HG03103 (cell line): Measurements from ENCODE around the gene COL19A1.
"Not testable (repeated sequence)": the region's sequence is repeated elsewhere in the genome, so short reads cannot be mapped to it uniquely, and the experiment has no call there.

ENCODE experiments used
- ATAC-seq: cut with Tn5 transposase; IDR thresholded peaks from one replicate; pipeline ENCODE4 v1.9.1; 2021; ENCODE audit warnings: low read depth; ENCODE audit not compliant: unreplicated experiment

COL19A1 gene

DNA sequence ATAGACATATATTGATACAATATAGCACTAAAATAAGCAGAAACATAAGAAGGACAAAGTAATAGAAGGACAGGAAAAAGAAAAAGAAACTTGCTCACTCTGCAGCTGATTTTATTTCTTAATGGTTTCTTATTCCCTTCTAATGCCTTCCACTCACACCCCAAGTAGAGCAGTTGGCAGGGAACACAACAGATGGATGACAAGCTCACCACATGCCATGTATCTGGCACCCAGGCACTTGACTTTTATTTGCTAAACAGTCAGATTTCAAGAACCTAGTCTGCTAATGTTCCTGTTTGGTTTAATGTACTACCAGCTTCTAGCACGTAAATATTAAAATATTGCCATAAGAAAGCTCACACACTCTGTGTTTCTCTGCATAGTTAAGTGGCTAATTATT lies 87.1 kb downstream of the COL19A1 start:
- ATAC-seq, result no peak

DNA sequence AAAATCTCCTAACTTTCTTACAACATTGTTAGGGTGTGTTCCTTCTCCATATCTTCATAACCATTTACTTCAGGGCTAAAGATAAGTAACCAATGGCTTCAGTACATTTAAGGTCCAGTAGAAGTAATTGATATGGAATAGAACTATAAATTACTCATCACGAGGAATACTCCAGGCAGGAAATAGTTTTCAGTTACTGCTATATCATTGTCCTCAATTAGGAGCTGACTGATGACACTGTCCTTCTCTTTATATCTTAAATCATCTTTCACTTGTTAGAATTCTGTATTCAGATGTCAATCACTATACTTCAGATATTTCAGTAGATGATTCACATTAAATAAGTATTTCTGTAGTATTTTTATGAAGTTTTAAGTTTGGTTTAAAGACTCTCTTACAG lies 88.4 kb downstream of the COL19A1 start:
- no peak for ATAC-seq

DNA sequence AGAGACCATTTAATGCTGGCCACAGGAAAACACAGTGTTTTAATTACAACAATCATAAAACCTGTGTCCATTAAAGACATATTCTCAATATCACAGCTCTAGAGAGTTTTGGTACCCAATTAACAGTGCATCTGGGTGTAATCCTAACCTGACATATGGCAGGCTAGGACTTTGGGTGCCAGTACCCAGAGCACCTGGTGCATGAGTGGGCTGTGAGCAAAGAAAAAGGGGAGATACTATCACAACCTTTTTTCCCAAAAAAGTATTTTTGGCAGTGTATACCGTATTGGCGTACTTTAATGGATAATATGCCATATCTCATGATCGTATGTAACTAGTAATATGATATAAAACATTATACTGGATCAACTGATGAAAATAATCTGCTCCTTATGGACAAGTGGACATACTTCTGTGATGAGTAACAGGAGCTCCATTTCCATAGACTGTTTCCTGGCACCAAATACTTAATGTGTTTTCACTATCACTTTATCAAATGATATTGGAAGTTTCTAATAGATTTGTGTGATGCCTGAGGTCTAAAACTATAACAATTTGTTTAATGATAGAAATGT lies 91.7 kb downstream of the COL19A1 start:
- ATAC-seq, result no peak

DNA sequence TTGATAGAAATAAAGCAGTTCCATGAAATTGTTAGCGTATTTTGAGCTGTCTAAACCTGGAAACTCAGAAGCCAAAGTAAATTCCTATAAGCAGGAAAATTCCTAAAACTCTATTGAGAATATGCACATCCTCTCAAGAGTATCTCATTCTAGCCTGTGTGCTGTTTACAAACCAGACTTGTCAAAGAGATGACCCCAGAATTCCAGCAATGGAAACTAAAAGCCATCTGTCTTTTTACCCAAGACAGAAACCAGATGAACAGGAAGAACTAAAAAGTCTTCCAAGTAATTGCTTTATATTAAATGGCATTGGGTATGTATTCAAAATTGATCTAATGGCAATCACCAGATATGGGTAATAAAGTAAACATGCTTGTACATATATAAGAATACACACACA lies 92.6 kb downstream of the COL19A1 start:
- ATAC-seq, result no peak

DNA sequence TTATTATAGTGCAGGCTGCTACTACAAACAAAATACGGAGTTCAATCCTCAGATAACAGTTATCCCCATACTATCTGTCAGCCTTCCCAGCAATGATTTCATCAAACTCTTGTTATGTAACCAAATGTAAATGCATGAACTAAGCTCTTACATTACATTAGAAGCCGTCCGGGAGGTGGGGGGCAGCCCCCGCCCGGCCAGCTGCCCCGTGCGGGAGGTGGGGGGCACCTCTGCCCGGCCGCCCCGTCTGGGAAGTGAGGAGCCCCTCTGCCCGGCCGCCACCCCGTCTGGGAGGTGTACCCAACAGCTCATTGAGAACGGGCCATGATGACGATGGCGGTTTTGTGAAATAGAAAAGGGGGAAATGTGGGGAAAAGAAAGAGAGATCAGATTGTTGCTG lies 99.6 kb downstream of the COL19A1 start:
- ATAC-seq, result not testable (repeated sequence)

DNA sequence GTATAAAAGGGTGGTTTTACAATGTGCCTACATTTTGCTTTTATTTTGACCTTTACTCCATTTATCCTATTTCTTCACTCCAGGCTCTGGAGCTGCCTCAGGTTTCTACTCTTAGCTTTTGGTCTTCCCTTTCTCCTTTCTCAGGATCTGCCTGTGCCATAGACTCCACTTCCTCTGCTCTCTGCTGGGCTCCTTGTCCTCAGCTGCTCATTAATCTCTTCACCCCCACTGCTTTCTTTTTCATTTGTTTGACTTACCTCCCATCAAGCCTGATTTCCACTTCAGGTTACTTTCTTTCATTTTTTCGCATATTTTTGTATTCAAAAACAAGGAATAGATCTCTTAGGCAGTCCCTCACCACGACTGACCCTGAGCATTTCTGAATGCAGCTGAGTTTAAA lies 106.8 kb downstream of the COL19A1 start:
- ATAC-seq, result no peak

DNA sequence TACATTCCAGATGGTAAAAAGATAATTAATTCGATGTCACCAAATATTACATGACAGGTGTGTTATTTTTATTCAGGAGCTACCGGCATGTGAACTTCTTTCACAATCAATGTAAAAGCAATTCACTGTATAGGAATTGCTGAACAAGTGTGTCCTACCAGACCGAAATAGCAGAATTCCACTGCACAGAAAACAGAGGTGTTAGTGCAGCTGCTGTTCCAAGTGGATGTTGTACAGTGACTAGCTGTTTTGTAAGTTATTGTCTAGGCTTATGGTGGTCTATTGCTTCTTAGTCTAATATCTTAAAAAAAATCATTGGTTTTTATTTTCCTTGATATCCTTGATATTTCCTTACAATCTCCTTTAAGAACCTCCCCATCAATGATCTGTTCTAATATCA lies 107.4 kb downstream of the COL19A1 start:
- no peak for ATAC-seq

DNA sequence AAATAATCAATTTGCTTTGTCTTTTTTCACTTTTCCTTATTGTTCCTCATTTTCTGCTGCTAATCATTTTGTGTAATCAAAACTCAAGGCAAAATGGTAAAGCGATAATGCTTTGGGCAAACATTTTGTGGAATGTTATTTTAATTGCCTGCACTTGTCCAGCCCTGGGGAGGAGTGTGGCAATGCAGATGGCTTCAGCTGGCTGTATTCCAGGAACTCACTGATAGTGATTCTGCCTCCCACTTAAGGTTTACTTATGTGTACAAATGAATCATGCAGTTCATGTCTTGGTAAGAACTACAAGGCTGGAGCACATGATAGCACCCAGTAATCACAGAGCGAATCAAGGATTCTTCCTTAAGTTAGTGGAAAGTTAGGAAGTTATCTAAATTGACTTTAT lies 107.8 kb downstream of the COL19A1 start:
- no peak for ATAC-seq

DNA sequence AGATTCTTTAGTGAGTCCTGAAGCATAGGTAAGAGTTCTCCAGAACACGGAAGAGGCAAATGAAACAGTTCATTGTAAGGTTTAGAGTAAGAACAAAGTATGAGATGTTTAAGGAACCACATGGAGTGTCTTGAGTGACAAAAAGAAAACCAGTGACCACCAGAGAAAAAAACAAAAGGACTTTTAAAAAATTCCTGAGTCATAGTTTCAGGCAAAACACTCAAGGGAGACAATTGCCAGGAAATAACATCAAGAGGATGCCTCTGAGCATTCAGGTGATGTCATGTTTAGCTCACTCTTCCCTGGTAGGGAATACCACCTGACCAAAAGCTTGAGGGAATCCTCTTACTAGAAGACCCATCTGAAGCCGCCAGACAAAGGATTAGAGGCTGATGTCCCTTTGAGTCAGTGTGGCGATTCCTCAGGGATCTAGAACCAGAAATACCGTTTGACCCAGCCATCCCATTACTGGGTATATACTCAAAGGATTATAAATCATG lies 110.3 kb downstream of the COL19A1 start:
- ATAC-seq, result no peak

DNA sequence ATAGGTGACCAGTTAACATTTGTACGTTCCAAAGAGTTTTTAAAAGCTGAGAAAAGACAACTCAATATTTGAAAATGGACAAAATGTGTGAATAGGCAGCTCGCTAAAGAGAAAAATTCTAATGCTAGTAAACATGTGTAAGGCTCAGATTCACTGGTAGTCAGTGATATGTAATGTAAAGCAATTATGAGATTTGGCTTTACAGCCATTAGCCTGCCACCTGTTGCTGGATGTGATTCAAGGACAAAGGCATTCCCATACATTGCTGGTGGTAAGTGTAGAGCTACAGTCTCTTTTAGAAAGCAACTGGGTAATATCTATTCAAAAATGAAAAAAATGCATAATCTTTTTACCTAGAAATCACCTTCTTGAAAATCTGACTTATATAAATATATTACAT lies 114.3 kb downstream of the COL19A1 start:
- no peak for ATAC-seq

DNA sequence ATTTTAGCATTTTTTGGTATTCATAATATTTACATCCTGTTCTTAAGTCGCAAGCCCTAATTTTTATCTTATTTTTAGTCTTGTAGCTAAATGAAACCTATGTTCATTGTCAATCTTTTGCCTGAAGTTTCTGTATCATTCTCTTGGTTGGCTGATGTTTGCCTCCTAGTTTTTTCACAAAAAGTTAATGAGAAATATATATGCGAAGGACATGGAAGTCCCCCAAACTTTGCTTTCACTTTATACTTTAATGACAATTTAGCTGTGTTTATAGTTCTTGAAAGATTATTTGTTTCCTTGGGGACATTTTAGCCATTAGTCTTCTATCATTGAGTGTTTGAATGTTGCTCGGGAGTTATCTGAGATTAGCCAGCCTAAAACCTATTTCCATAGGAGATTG lies 118.2 kb downstream of the COL19A1 start:
- ATAC-seq, result no peak

DNA sequence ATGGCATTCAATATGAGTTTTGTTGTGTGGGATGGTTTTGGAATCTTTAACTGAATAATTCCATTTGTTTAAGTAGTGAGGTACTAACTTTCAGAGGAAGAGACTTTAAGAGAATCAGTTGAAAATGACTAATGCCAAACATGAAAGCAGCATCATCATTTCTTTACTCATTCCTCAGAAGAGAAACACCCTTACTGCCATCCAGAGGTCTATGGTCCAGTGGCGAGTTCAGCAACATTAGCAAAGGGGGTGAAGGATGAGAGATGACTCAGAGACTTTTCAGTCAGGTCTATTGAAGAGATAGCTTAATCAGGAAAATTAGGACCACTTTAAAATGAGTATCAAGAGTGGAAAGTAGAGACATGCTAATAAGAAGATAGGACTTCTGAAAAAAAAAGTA lies 118.8 kb downstream of the COL19A1 start:
- no peak for ATAC-seq

DNA sequence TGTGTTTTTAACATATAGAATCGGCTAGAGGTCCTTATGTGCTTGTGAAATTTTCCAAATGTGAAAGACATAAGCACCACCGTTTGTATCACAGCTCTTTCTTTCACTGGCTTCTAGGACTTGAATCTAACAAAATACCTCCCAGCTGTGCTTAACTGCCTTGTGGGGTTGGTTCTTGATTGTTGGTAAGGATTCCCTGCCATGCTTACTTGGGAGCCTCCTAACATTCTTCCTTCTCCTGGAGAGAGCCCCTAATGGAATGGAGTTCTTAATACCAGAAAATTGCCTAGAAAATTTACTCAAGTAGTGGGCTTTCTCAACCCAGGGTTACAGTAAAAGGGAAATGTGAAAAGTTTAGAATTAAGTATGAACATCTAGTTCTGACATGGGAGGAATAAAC lies 121.2 kb downstream of the COL19A1 start:
- no peak for ATAC-seq

DNA sequence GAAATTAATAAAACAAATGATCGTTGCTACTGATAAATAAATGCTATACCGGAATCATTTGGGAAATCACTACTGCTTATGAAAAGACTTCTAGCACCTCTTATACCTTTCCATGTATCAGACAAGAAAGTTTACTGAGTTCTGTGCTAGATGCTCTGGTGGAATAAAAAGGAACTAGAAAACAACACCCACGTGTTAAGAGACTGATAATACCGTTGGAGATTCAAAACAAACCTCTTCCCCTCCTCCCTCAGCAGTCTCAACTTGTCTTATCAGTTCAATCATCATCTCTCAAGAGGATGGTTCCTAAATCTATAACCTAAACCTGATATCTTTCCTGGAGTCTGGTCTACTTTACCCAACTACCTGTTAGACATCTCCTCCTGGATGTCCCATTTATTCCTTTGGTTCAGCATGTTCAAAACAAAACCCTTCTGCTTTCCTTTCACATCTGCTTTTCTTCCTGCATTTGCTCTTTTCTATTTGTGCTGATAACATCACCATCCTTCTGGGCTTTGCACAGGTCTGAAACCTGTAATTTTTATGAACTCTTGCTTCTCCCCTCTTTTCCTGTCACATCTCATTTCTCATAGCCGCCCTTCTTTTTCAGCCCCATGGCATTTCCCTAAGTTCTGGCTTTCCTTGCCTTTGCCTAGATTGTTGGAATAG lies 122.2 kb downstream of the COL19A1 start:
- ATAC-seq, result peak; percentile 62

DNA sequence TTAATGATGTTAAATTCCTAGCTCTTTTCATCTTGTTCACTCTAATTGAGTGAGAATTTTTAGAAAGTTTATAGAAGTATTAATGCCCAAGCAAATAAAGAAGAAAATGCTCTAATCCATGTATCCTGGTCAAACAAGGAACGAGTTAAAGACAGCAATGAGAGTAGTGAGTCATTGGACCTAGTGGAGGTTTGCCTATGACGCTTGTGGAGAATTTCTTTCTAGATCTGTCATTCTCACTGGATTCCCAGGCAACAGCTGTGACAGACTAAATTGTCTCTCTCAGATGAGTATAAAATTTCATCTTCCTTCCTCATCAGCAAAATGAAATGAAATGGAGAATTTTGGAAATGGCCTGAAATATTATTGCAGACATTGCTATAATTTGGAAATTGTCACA lies 127.9 kb downstream of the COL19A1 start:
- ATAC-seq, result no peak

DNA sequence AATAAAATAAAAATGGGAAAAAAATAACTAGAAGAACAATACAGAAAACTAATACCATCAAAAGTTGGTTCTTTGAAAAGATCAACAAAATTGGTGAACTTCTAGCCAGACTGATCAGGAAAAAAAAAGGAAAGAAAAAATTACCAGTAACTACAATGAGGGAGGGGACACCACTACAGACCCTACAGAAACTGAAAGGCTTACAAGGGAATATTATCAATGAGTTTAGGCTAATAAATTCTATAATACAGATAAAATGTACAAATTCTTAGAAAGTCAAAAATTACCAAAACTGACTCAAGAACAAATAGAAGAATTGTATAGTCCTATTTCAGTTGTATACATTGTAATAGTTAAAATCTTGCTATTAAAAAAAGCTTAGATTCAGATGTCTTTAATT lies 141.8 kb downstream of the COL19A1 start:
- no peak for ATAC-seq

DNA sequence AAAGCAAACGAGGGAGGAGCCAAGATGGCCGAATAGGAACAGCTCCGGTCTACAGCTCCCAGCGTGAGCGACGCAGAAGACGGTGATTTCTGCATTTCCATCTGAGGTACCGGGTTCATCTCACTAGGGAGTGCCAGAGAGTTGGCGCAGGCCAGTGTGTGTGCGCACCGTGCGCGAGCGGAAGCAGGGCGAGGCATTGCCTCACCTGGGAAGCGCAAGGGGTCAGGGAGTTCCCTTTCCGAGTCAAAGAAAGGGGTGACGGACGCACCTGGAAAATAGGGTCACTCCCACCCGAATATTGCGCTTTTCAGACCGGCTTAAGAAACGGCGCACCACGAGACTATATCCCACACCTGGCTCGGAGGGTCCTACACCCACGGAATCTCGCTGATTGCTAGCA lies 144.0 kb downstream of the COL19A1 start:
- ATAC-seq, result not testable (repeated sequence)

DNA sequence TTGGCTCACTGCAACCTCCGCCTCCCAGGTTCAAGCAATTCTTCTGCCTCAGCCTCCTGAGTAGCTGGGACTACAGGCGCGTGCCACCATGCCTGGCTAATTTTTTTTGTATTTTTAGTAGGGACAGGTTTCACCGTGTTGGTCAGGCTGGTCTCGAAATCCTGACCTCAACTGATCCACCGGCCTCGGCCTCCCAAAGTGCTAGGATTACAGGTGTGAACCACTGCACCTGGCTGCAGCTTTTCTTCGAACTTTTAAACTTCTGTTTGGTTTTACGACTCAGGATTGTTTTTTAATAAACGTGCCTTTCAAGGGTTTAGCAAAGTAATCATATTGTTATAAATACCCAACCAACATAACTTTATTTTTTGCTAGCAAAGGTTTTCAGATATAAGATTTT lies 156.8 kb downstream of the COL19A1 start:
- ATAC-seq, result not testable (repeated sequence)

DNA sequence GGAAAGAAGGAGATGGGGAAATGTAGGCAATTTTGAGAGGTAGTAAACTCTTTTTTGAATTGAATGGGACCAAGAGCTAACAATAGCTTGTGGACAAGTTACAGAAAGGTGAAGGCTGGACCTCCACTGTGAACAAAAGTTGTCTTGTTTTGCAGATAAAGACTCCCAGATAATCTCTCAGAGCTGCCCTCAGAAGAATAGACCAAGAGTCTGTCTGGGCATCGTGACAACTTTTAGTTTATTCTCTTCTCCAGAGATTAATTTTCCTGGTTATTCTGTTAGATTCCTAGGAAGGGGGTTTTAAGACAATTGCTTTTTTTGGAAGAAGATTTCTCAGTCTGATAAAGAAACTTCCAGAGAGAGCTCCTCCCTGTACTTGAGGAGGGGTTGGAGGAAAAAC lies 161.9 kb downstream of the COL19A1 start:
- ATAC-seq, result no peak

DNA sequence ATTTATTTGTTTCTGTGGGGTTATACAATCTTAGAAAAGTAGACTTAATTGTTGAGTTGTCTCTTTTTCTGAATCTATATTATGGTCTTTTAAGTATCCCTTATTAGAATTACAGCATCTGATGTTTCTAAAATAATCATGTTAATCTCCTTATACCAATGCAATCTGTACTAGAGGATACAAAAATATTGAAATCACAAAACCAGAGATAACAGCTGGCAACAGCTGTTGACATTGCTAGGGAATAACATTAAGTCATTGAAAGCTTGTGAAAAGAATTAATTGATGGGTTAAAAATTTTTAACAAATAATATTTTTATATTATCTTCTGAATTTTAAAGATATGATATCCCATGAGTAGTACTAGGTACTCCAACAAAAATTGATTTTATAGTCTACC lies 162.6 kb downstream of the COL19A1 start:
- no peak for ATAC-seq

DNA sequence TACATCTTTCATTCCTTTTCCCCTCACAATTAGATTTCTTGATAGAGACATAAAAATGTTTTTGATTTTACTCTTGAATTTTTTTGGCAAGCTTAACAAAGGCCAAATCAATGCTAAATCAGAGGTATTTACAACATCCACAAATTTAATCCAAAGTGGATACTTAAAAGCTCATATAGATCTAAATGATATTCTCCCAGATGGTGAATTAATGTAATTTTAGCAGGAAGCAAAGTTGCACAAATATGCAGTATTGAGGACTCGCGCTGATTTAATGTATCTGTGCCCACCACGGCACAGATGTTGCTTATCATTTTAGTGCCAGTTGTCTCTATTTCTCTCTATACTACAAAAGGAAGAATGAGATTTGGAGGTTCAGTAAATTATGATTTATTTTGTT lies 167.4 kb downstream of the COL19A1 start:
- no peak for ATAC-seq

DNA sequence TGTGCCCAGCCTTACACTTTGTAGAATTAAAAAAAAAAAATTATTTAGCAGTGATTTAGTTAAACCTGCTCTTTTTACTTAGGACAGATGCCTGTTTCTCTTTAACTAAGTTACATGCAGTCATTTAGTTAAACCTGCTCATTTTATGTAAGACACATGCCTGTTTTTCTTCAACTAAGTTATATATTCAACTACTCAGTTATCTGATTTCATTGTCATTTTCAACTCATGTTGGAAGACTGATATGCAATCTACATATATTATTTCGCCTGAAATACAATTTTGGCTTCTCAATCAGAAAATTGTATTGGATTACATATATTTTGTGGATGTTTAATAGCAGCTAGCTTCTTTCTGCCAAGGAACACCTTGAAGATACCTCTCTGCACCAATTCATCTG lies 171.1 kb downstream of the COL19A1 start:
- ATAC-seq, result no peak

DNA sequence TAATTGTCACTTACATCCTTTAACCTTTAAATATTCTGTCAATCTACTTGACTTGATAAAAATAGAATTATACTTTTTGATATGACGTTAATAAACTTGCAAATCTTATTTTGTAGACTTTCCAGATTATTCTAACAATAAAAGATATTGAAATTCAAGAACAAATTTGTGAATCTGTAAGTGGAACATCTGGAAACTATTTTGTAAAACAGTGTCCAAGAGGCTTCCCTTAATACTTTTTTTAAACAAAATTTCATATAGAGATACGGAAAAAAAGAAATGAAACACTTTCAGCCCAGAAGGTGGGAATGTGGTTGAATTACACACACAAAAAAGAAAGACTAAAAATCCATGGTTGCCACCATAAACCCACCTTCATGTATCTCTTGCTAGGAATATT lies 174.4 kb downstream of the COL19A1 start:
- ATAC-seq, result no peak
